T-helper 1 cell treated with Interleukin-12 subunit alpha and Interleukin-12 subunit beta and Interleukin-4 antibody, amounts not matched to agents 30 μg/mL and 1 μg/mL, for 36 hours (primary cell): ENCODE results near the gene CDHR1.

ENCODE experiments used
- H3K27ac Mint-ChIP-seq: one replicate; pipeline ENCODE4 v1.8.0; 2021; ENCODE audit warnings: mild to moderate bottlenecking, mixed read lengths
- H3K27me3 Mint-ChIP-seq: one replicate; pipeline ENCODE4 v1.8.0; 2021; ENCODE audit warnings: low read depth, mixed read lengths
- H3K36me3 Mint-ChIP-seq: one replicate; pipeline ENCODE4 v1.8.0; 2021; ENCODE audit warnings: low read depth, mixed read lengths
- H3K4me1 Mint-ChIP-seq: one replicate; pipeline ENCODE4 v1.8.0; 2021; ENCODE audit warnings: low read depth, mixed read lengths
- H3K4me3 Mint-ChIP-seq: one replicate; pipeline ENCODE4 v1.8.0; 2021; ENCODE audit warnings: mild to moderate bottlenecking, moderate library complexity, mixed read lengths
- H3K9me3 Mint-ChIP-seq: one replicate; pipeline ENCODE4 v1.8.0; 2021; ENCODE audit warnings: mixed read lengths

Gene CDHR1

DNA sequence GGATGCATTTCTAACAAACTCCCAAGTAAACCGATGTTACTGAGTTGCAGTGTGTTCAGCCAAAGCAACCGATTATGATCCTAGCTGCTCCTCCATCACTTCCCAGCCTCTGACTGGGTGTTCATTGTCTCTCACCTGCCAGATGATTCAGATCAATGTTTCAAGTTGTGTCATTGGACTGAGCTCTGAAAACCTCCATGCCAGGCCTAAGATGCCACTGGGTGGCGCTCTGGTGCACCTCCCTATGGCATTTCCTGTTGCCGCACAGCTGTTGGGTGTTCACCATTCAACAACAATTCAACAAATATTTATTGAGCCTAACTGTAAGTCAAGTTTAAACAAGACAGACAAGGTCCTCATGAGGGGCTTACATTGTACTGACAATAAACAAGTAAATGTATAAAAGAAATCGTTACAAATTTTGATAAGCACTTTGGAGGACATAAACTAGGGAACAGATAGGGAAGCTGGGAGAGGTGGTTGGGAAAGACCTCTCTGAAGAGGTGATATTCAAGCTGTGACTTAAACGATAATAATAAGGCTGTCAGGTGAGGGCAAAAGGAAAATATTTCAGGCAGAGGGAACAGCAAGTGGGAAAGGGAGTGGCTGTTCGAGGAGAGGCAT, 73.3 kb downstream of the CDHR1 start:
- Mint-ChIP-seq H3K27ac (peak overlapping the region; percentile 23), H3K36me3 (no peaks in the 10 kb centered on the region), H3K9me3 (no peaks in the 10 kb centered on the region), H3K27me3 (peaks cover 29% of the 10 kb centered on the region), H3K4me1 (peaks cover 26% of the 10 kb centered on the region), H3K4me3 (no peak overlapping the region)

GRCh38 chr10:84269162-84269561, 74.8 kb downstream of the CDHR1 start:
- H3K27me3 Mint-ChIP-seq: peaks cover 20% of the 10 kb centered on the region
- H3K4me3 Mint-ChIP-seq: no peak overlapping the region
- H3K27ac Mint-ChIP-seq: no peak overlapping the region
- H3K9me3 Mint-ChIP-seq: no peaks in the 10 kb centered on the region
- H3K36me3 Mint-ChIP-seq: no peaks in the 10 kb centered on the region
- H3K4me1 Mint-ChIP-seq: peaks cover 26% of the 10 kb centered on the region
